ENCODE results near the gene ZSCAN31.
"Not testable (repeated sequence)": the region's sequence is repeated elsewhere in the genome, so short reads cannot be mapped to it uniquely, and the experiment has no call there.

ZSCAN31 gene

GRCh38 chr6:28351493-28351925 lies 15.6 kb upstream of the ZSCAN31 start:
- no peak for DNase-seq

- DNase-seq, result no peak
Observed at GRCh38 chr6:28351087-28351486, 15.1 kb upstream of the ZSCAN31 start.

GRCh38 chr6:28349892-28350737 lies 14.2 kb upstream of the ZSCAN31 start, which contains the start of gene ZKSCAN3:
TSS of gene ZKSCAN3 (plus strand) at chr6:28349947. CDS start at chr6:28359587, 9,640 bp downstream.
- DNase-seq, result peak; percentile 81

GRCh38 chr6:28349344-28349891 lies 13.5 kb upstream of the ZSCAN31 start:
- no peak for DNase-seq

- no peak for DNase-seq
Observed at GRCh38 chr6:28347119-28347518, 11.2 kb upstream of the ZSCAN31 start.

- no peak for DNase-seq
Observed at GRCh38 chr6:28345201-28345600, 9.3 kb upstream of the ZSCAN31 start.

- no peak for DNase-seq
Observed at GRCh38 chr6:28343898-28344677, 8.1 kb upstream of the ZSCAN31 start.

- DNase-seq, result no peak
Observed at GRCh38 chr6:28340310-28341095, 4.6 kb upstream of the ZSCAN31 start.

GRCh38 chr6:28337121-28337520 lies 1.2 kb upstream of the ZSCAN31 start:
- DNase-seq, result no peak

- no peak for DNase-seq
Observed at GRCh38 chr6:28336284-28337120, 554 bp upstream of the ZSCAN31 start.

GRCh38 chr6:28335040-28335563 lies 846 bp downstream of the ZSCAN31 start:
- DNase-seq, result no peak

- no peak for DNase-seq
Observed at GRCh38 chr6:28334286-28335039, 1.5 kb downstream of the ZSCAN31 start.

- DNase-seq, result no peak
Observed at GRCh38 chr6:28333599-28334018, 2.3 kb downstream of the ZSCAN31 start.

- no peak for DNase-seq
Observed at GRCh38 chr6:28333047-28333446, 2.9 kb downstream of the ZSCAN31 start.

GRCh38 chr6:28330041-28330440 lies 5.9 kb downstream of the ZSCAN31 start:
- DNase-seq, result no peak

GRCh38 chr6:28326371-28326948 lies 9.5 kb downstream of the ZSCAN31 start:
- no peak for DNase-seq

GRCh38 chr6:28323813-28324424 lies 12.0 kb downstream of the ZSCAN31 start:
- no peak for DNase-seq

GRCh38 chr6:28322661-28323060 lies 13.3 kb downstream of the ZSCAN31 start:
- no peak for DNase-seq

GRCh38 chr6:28317866-28318265 lies 18.1 kb downstream of the ZSCAN31 start:
- DNase-seq, result not testable (repeated sequence)

- DNase-seq, result no peak
Observed at GRCh38 chr6:28315628-28316027, 20.3 kb downstream of the ZSCAN31 start.

Measured in activated CD4-positive, CD25-positive, alpha-beta regulatory T cell treated with anti-CD3 and anti-CD28 coated beads, Interleukin-2, amount 50 U/mL, for 72 hours (primary cell).